Sigmoid colon (tissue), 7 donors: ENCODE data around the gene TNIK. TPM values are rescaled to one million over a fixed set of nuclear protein-coding genes. Genes with fewer than 3 reads are reported as not detected.

Source experiments
- DNase-seq: peaks from one replicate; pipeline ENCODE4 v3.0.0-alpha.2; 2019
- H3K27ac ChIP-seq, 4 donors: fragments of 200-600 bp; sonication (generic); one replicate each; pipeline ENCODE4 v1.5.1; 2016 to 2019; ENCODE audit warnings: mild to moderate bottlenecking in 1 of 4
- H3K27me3 ChIP-seq, 3 donors: fragments of 200-600 bp; sonication (generic); one replicate each; pipeline ENCODE4 v1.5.1; 2019; ENCODE audit warnings: mild to moderate bottlenecking in 1 of 3
- H3K36me3 ChIP-seq, 4 donors: fragments of 200-600 bp; sonication (generic); one replicate each; pipeline ENCODE4 v1.5.1; 2016 to 2019
- H3K4me1 ChIP-seq, 4 donors: fragments of 200-600 bp; sonication (generic); one replicate each; pipeline ENCODE4 v1.5.1; 2017 to 2019
- H3K4me3 ChIP-seq, 4 donors: fragments of 200-600 bp; sonication (generic); one replicate each; pipeline ENCODE4 v1.5.1; 2017 to 2019; ENCODE audit warnings: mild to moderate bottlenecking in 2 of 4, moderate library complexity in 1 of 4
- H3K9me3 ChIP-seq, 4 donors: fragments of 200-600 bp in 3 of 4; sonication (generic) in 3 of 4; one replicate each; pipeline versions ENCODE4 v1.5.1 to v1.6.1; 2013 to 2019
- EP300 ChIP-seq, 4 donors: sonication (generic); formaldehyde crosslinking; IDR thresholded peaks; one replicate each; pipeline ENCODE4 v1.6.1; 2017; ENCODE audit warnings: antibody characterized with exemption in 4 of 4
- POLR2A ChIP-seq, 2 donors: fragments of 450-650 bp; IDR thresholded peaks; one replicate each; pipeline ENCODE4 v1.6.1; 2016; ENCODE audit warnings: antibody characterized with exemption in 2 of 2, mild to moderate bottlenecking in 2 of 2, moderate library complexity in 2 of 2
- POLR2AphosphoS5 ChIP-seq, 4 donors: sonication (generic); formaldehyde crosslinking; IDR thresholded peaks; one replicate each; pipeline ENCODE4 v1.6.1; 2017; ENCODE audit warnings: antibody characterized with exemption in 4 of 4
- WGBS, 2 donors: extraction: QIAGEN DNeasy Blood & Tissue Kit; methylation state at CpG; one replicate each; pipeline ENCODE4 v1.1.7; 2013; 5-methylcytosine and 5-hydroxymethylcytosine counted together
- intact Hi-C: fragments of 100-400 bp; cut with DNase I; formaldehyde crosslinking; loops from one replicate; pipeline ENCODE4 v1.15.1; 2023
- polyA plus RNA-seq, 3 donors: library from polyadenylated mRNA; stranded (reverse); fragments of 200-250 nt; gene quantifications; one replicate each; pipeline ENCODE4 v1.2.3, GENCODE V29; 2013
- total RNA-seq, 4 donors: library from RNA; depleted of rRNA; stranded (reverse); fragments of >200 nt; gene quantifications; one replicate each; pipeline ENCODE4 v1.1.0, GENCODE V29; 2016
- TF ChIP-seq, protein P1 (sequence below), 4 experiments: fragments of 450-650 bp in 3 of 4; fragments of 200-600 bp in 1 of 4; IDR thresholded peaks; one replicate each; pipeline ENCODE4 v1.5.1; 2016 to 2019; ENCODE audit warnings: antibody characterized with exemption in 4 of 4, mild to moderate bottlenecking in 3 of 4, moderate library complexity in 2 of 4
- donor health status: healthy with polysubstance abuse.
- donor health status: Bipolar disorder and iron deficiency.
- donor health status: healthy.

The TNIK gene
- total and polyA plus RNA-seq, 7 donors: 5.4 to 21.3 (median 9.2) TPM

DNA sequence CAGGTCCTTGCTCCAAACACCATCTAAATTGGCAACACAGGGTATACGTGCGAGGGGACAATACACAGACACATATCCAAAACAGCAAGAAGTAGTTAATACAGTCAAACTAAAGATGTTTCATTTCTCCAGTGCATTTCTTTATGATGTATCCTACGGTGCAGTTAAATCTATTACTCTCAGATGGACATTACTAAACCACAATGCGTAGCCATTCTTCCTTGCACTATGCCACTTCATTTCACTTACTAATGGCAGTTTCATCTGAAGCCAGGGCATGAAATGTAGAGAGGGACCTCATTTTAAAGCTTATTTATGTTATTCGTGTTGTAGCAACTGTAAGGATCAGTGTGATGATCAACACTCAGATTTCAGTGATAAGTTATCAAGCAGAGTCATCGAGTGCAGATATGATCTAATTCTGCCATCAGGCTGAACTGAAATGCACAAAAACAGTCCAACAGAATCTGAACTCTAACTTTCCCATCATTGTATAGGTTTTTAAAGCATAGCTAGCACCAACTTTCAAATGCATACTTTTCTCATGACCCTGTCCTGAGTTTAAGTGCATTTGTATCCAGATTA is 14.5 kb downstream of the TNIK start:
- Histone ChIP-seq H3K36me3 (no peaks in the 10 kb centered on the region), H3K4me1 (peaks cover 0 to 21% (median 12%) of the 10 kb centered on the region in 4 donors), H3K4me3 (no peak overlapping the region), H3K27ac (no peak overlapping the region), H3K27me3 (no peaks in the 10 kb centered on the region), H3K9me3 (no peaks in the 10 kb centered on the region)
- WGBS, 2 donors: 89 to 92% methylated on average over 6 of the region's 6 CpGs
- DNase-seq: no peak
- no peak for TF ChIP-seq POLR2A (IDR thresholded peaks at IDR 0.05)
- TF ChIP-seq POLR2AphosphoS5 (IDR thresholded peaks at IDR 0.05): no peak
- TF ChIP-seq, protein P1, sequence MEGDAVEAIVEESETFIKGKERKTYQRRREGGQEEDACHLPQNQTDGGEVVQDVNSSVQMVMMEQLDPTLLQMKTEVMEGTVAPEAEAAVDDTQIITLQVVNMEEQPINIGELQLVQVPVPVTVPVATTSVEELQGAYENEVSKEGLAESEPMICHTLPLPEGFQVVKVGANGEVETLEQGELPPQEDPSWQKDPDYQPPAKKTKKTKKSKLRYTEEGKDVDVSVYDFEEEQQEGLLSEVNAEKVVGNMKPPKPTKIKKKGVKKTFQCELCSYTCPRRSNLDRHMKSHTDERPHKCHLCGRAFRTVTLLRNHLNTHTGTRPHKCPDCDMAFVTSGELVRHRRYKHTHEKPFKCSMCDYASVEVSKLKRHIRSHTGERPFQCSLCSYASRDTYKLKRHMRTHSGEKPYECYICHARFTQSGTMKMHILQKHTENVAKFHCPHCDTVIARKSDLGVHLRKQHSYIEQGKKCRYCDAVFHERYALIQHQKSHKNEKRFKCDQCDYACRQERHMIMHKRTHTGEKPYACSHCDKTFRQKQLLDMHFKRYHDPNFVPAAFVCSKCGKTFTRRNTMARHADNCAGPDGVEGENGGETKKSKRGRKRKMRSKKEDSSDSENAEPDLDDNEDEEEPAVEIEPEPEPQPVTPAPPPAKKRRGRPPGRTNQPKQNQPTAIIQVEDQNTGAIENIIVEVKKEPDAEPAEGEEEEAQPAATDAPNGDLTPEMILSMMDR (IDR thresholded peaks at IDR 0.05): no peak
- intact Hi-C loops: no loop called here

DNA sequence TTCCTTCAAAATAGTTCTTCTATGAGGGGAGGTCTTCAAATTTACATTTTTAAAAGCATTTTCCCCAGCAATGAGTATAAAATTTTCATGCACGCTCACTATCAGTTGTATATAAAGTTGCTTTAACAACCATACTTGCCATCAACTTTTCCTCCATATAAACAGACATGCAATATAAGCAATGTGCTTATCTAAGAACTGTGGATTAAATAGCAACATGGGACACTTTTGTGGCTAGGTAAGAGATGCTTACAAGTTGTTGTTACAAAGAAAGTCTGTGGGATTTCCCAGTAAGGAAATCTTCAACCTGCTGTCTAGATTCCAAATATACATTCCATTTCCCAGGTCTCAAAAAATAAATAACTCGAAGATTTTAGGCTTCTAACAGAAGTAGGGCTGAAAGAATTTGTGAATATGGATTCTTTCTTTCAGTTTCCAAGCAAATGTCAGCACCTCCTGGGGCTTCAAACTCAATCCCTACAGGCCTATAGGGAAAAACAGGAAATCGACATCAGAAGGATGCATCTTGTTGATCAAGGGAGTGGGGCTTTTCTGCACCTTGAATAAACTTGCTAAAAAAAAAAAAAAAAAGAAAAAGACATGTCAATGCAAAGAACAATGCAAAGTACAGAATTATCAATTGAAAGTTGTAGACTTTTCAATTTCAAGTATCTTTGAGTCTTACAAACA is 16.1 kb downstream of the TNIK start:
- no peak overlapping the region for H3K27ac ChIP-seq
- peaks cover 0 to 21% (median 12%) of the 10 kb centered on the region in 4 donors for H3K4me1 ChIP-seq
- WGBS, 2 donors: 85 to 87% methylated on average over 3 of the region's 3 CpGs
- intact Hi-C loops: no loop called here
- no peak for DNase-seq
- TF ChIP-seq, protein P1 (IDR thresholded peaks at IDR 0.05): no peak
- TF ChIP-seq POLR2AphosphoS5 (IDR thresholded peaks at IDR 0.05) (no peak), POLR2A (IDR thresholded peaks at IDR 0.05) (no peak), EP300 (IDR thresholded peaks at IDR 0.05) (no peak)
- H3K27me3 ChIP-seq: no peaks in the 10 kb centered on the region
- H3K36me3 ChIP-seq: no peaks in the 10 kb centered on the region
- no peak overlapping the region for H3K4me3 ChIP-seq
- no peaks in the 10 kb centered on the region for H3K9me3 ChIP-seq

DNA sequence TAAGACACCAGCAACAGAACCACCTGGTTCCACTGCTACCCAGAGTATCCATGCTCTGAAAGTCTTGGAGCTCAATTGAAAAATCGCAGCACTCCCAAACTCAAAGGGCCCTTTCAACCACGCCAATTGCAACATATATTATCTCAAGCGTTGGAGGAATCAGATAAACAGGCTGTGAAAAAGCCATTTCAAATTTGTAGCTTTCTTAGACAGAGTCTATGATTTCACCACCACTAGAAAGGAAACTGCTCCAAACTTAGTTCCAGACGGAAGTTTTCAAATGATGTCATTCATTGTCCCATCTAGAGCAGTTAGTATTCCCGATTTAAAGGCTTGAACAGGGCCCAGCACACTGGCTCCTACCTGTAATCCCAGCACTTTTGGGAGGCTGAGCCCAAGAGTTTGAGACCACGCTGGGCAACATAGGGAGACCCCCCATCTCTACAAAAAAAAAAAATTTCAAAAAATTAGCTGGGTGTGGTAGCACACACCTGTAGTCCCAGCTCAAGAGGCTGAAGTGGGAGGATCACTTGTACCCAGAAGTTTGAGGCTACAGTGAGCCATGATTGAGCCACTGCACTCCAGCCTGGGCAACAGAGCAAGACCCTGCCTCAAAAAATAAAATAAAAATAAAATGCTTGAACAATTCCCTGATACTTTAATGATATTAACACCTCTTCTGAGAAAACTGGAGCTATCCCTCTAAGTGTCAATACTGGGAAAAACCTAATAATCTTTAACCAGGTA is 16.8 kb downstream of the TNIK start:
- intact Hi-C loops: no loop called here
- no peak overlapping the region for H3K27ac ChIP-seq
- H3K4me1 ChIP-seq: peaks cover 0 to 21% (median 12%) of the 10 kb centered on the region in 4 donors
- DNase-seq: no peak
- WGBS, 2 donors: 78 to 79% methylated on average over 6 of the region's 6 CpGs
- no peaks in the 10 kb centered on the region for H3K9me3 ChIP-seq
- H3K4me3 ChIP-seq: no peak overlapping the region
- TF ChIP-seq, protein P1 (IDR thresholded peaks at IDR 0.05): no peak
- no peak for TF ChIP-seq EP300 (IDR thresholded peaks at IDR 0.05)
- no peak for TF ChIP-seq POLR2A (IDR thresholded peaks at IDR 0.05)
- no peak for TF ChIP-seq POLR2AphosphoS5 (IDR thresholded peaks at IDR 0.05)
- no peaks in the 10 kb centered on the region for H3K27me3 ChIP-seq
- H3K36me3 ChIP-seq: no peaks in the 10 kb centered on the region

DNA sequence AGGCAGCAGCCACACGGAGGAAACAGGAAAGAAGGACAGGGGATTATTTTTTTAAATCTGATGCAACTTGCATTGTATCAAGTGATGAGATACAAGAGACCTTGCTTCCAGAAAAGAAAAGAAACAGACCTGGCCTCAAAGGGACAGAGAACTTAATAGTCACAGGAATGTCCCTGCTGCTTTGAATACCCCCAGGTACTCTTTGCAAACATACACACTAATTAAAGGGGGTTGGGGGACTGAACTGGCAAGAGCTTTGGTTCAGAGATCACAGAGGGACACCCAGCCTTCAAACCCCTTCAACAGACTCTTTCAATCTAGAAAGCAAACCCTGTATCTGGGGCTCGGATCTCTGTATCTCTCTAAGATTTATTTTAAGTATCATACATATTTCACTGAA is 18.0 kb downstream of the TNIK start:
- WGBS, 2 donors: 53 to 81% methylated on average over 2 of the region's 2 CpGs
- peaks cover 0 to 24% (median 14%) of the 10 kb centered on the region in 4 donors for H3K4me1 ChIP-seq
- H3K9me3 ChIP-seq: no peaks in the 10 kb centered on the region
- DNase-seq: no peak
- no peak overlapping the region for H3K4me3 ChIP-seq
- no peaks in the 10 kb centered on the region for H3K27me3 ChIP-seq
- TF ChIP-seq EP300 (IDR thresholded peaks at IDR 0.05): no peak
- TF ChIP-seq, protein P1 (IDR thresholded peaks at IDR 0.05): no peak
- TF ChIP-seq POLR2AphosphoS5 (IDR thresholded peaks at IDR 0.05): no peak
- no peak for TF ChIP-seq POLR2A (IDR thresholded peaks at IDR 0.05)
- intact Hi-C loops: no loop called here
- no peaks in the 10 kb centered on the region for H3K36me3 ChIP-seq
- H3K27ac ChIP-seq: no peak overlapping the region
